Astrocyte of the cerebellum (primary cell): ENCODE data around the gene MUSTN1.

ENCODE experiments used
- DNase-seq: peaks from one replicate; pipeline ENCODE4 v3.0.0-alpha.2; 2011; ENCODE audit warnings: low read depth
- H3K4me3 ChIP-seq: 2 replicates; pipeline ENCODE4 v1.5.1; 2011; ENCODE audit warnings: mild to moderate bottlenecking, low read depth, low read length, moderate library complexity
- in situ Hi-C: cut with HindIII; loops from 2 replicates; pipeline ENCODE4 v1.10.0; 2017; ENCODE audit warnings: low sequenced_read_pairs
- TF ChIP-seq, protein P1 (sequence below): IDR thresholded peaks from 2 replicates; pipeline ENCODE4 v1.5.1; 2012; ENCODE audit warnings: low read length, low read depth, moderate library complexity, mild to moderate bottlenecking; ENCODE audit errors: missing control alignments

Gene MUSTN1

DNA sequence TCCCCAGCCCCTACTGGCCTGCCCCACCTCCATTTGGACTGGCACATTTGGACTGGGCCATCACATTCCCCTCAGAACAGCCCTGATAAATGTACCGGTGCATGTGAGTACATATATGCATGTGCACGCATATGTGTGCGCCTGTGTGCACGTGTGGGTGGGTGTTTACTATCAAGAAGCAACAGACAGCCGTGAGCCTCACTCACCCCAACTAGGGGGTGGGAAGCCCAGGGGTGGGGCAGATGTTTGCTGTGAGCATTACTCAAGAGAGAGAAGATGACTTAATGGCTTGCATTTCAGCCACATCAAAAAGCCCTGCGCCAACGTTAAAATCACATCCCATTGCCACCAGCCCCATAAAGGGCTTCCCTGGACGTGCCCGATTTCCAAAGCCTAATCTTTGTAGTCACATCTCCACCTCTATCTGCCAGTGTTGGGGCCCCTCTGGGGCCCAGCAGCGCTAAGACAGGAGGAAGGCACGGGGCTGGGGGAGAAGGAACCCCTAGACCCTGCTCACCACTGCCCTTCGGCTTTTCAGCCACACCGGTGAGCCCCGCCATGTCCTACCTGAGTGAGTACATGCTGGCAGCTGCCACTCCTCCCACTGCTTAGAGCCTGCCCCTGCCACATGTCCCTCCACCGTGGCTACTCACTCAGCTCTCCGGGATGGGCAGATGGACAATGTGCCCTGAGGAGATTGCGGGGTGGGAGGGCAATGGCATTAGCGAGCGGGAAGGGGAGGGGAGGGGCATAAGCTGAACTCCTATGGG lies 29.4 kb downstream of the MUSTN1 start:
- in situ Hi-C loops = no loop called here
- no peak overlapping the region for H3K4me3 ChIP-seq

DNA sequence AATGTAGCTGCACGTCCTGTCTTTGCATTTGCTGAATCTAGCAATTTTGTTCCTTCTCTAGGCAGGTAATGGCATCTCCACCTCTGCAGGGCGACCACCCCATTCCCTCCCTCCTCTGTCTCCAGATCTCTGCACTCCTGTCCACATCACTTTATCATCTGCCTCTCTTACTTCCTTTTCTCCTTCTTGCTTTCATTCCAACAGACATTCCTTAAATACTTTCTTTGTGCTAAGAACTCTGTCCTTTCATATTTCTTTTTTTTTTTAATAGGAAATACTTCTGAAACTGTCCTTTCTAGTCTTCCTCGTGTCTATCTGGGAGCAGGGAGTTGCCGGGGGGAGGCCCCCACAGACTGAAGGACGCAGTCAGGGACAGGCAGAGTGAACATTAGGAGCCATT lies 33.0 kb downstream of the MUSTN1 start:
- in situ Hi-C loops = no loop called here
- DNase-seq = no peak
- no peak overlapping the region for H3K4me3 ChIP-seq
- TF ChIP-seq, protein P1, sequence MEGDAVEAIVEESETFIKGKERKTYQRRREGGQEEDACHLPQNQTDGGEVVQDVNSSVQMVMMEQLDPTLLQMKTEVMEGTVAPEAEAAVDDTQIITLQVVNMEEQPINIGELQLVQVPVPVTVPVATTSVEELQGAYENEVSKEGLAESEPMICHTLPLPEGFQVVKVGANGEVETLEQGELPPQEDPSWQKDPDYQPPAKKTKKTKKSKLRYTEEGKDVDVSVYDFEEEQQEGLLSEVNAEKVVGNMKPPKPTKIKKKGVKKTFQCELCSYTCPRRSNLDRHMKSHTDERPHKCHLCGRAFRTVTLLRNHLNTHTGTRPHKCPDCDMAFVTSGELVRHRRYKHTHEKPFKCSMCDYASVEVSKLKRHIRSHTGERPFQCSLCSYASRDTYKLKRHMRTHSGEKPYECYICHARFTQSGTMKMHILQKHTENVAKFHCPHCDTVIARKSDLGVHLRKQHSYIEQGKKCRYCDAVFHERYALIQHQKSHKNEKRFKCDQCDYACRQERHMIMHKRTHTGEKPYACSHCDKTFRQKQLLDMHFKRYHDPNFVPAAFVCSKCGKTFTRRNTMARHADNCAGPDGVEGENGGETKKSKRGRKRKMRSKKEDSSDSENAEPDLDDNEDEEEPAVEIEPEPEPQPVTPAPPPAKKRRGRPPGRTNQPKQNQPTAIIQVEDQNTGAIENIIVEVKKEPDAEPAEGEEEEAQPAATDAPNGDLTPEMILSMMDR = no peak

More for the DNA sequence above, 29.4 kb downstream of the MUSTN1 start:
- TF ChIP-seq, protein P1 = no peak
- DNase-seq = no peak

DNA sequence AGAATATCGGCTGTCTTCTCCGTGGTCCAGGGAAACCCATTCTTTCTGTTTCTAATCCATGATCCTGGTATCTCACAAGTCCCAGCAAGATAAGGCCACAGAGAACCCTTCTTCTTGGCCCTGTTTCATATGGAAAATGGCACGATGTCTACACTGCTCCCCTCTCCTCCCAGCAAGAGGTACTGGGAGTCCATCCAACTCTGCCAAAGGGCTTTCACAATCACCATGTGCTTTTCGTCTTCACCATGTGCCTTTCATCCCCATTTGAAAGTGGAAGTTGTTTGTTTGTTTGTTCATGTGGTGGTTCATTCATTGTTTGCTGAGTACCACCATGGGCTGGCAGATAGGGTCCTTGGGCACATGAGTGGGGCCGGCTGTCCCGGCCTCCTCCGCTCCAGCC lies 34.7 kb downstream of the MUSTN1 start:
- H3K4me3 ChIP-seq = no peak overlapping the region
- DNase-seq = no peak
- TF ChIP-seq, protein P1 = no peak
- in situ Hi-C loops = no loop called here

DNA sequence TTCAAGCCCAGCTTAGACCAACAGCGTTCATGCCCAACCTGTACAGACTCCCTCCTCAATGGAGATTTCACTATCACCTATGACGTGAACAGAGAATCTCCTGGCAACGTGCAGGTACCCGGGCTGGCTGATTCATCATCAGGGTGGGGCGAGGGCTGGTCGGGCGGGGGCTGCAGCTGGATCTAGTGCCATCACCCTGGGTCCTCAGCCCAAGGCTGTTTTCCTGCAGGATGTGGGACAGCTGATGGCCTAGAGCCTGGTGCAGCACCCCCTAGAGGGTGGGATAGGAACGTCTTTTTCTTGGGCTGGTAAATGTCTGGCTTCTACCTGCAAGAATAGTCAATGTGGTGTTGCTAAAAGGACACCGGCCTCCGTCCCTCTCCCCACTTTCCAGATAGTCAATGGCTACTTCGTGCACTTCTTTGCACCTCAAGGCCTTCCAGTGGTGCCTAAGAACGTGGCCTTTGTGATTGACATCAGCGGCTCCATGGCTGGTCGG lies 35.8 kb downstream of the MUSTN1 start:
- TF ChIP-seq, protein P1 = peak; percentile 38
- no peak overlapping the region for H3K4me3 ChIP-seq
- DNase-seq = no peak
- in situ Hi-C loops = no loop called here

DNA sequence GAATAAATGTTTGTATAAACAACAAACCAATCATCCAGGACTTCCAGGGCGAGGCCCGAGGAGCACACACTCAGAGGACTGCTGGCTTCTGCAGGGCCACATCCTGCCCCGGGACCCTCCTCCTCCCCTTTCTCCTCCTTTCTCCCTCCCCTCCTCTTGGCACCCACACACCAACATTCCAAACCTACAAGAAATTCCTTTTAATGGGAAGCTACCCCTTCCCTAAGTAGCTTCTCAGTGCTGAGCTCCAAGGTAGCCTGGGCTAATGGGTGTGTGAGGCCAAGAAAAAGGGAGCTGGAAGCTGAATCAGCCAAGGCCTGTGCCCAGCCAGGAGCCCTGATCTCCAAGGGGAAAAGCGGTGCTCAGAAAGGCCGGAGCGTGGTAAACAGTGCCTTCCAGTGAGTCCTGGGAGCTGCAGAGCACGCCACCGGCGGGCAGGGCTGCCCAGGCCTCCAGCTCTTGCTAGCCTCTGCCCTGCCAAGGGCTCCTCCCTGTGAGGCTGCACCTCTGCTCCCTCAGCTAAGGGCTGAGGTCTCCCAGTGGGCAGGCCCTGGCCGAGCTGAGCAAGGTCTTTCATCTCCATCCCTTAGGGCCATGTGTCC lies 36.3 kb downstream of the MUSTN1 start:
- H3K4me3 ChIP-seq = no peak overlapping the region
- TF ChIP-seq, protein P1 = no peak
- DNase-seq = no peak
- in situ Hi-C loops = no loop called here

DNA sequence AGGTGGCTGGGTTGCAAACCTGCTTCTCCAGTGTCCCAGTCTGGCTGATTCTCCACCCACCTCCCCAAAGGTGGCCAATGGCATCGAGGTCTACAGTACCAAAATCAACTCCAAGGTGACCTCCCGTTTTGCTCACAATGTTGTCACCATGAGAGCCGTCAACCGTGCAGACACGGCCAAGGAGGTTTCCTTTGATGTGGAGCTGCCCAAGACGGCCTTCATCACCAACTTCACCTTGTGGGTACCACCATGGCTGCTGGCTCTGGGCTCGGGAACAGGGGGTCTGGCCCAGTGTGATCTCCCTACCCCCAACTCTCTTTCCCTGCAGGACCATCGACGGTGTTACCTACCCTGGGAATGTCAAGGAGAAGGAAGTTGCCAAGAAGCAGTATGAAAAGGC lies 38.4 kb downstream of the MUSTN1 start:
- TF ChIP-seq, protein P1 = no peak
- H3K4me3 ChIP-seq = no peak overlapping the region
- no peak for DNase-seq
- in situ Hi-C loops = no loop called here
